Left lung (tissue), 10 donors: ENCODE data around the gene CNGA2. TPM values are rescaled to one million over a fixed set of nuclear protein-coding genes. Genes with fewer than 3 reads are reported as not detected.
A peak's percentile ranks its signal among the peaks of the same experiment; 100 is the strongest.

Experiments used
- ATAC-seq: fragments of 200-7000 bp; cut with Tn5 transposase; one replicate; pipeline ENCODE4 v1.9.1; 2020; ENCODE audit warnings: moderate library complexity
- DNase-seq, 4 donors: peaks; one replicate each; pipeline ENCODE4 v3.0.0-alpha.2; 2013 to 2020
- H3K27ac ChIP-seq, 2 donors: fragments of 200-600 bp; sonication (generic) in 1 of 2; one replicate each; pipeline versions ENCODE4 v1.5.0 to v1.8.0; 2020 to 2021
- H3K27me3 ChIP-seq, 2 donors: fragments of 200-600 bp; sonication (generic) in 1 of 2; one replicate each; pipeline versions ENCODE4 v1.5.0 to v1.8.0; 2020 to 2021
- H3K36me3 ChIP-seq, 2 donors: fragments of 200-600 bp; sonication (generic) in 1 of 2; one replicate each; pipeline versions ENCODE4 v1.5.0 to v1.8.0; 2020 to 2021
- H3K4me1 ChIP-seq, 2 donors: fragments of 200-600 bp; one replicate each; pipeline ENCODE4 v1.8.0; 2021
- H3K4me3 ChIP-seq, 2 donors: fragments of 200-600 bp; sonication (generic) in 1 of 2; one replicate each; pipeline versions ENCODE4 v1.5.0 to v1.8.0; 2020 to 2021; ENCODE audit warnings: mild to moderate bottlenecking in 1 of 2
- H3K9me3 ChIP-seq, 2 donors: fragments of 200-600 bp; sonication (generic) in 1 of 2; one replicate each; pipeline versions ENCODE4 v1.5.0 to v1.8.0; 2020 to 2021
- CTCF ChIP-seq, 2 donors: fragments of 200-600 bp; sonication (generic) in 1 of 2; IDR thresholded peaks; one replicate each; pipeline versions ENCODE4 v1.5.0 to v1.8.0; 2021; ENCODE audit warnings: antibody characterized with exemption in 2 of 2
- intact Hi-C, 2 donors: fragments of 100-400 bp; cut with DNase I; formaldehyde crosslinking; loops; one replicate each; pipeline versions ENCODE4 v1.11.2 to v1.14.2; 2022
- polyA plus RNA-seq, 6 donors: library from polyadenylated mRNA; unstranded; fragments of 120-200 nt; gene quantifications; one replicate each; pipeline ENCODE4 v1.2.1, GENCODE V29; 2013; ENCODE audit not compliant: insufficient read length in 6 of 6
- total RNA-seq, 2 donors: library from RNA; stranded (reverse); fragmentation: NEBNext Ultra II Directional; extraction: Animal tissue kit (Norgen Biotek cat#: 25700); gene quantifications; one replicate each; pipeline ENCODE4 v1.2.1, GENCODE V29; 2021
- donor health status: DM: no; HTN: yes; CAD: no.
- donor health status: DM: no; HTN: no; CAD: no.

Gene CNGA2
- total and polyA plus RNA-seq, 8 donors: not detected

GRCh38 chrX:151702741-151703340, 31.7 kb upstream of the CNGA2 start:
- Histone ChIP-seq H3K27ac (no peak overlapping the region), H3K27me3 (no peaks in the 10 kb centered on the region), H3K36me3 (no peaks in the 10 kb centered on the region), H3K4me3 (no peak overlapping the region), H3K9me3 (no peaks in the 10 kb centered on the region), H3K4me1 (no peaks in the 10 kb centered on the region)
- DNase-seq (no peak), ATAC-seq (no peak)
- TF ChIP-seq CTCF (IDR thresholded peaks at IDR 0.05): no peak
- intact Hi-C loops: no loop called here

GRCh38 chrX:151703487-151703886, 31.1 kb upstream of the CNGA2 start:
- no peak for ATAC-seq
- intact Hi-C loops: no loop called here

GRCh38 chrX:151704041-151704663, 30.4 kb upstream of the CNGA2 start:
- no peaks in the 10 kb centered on the region for H3K4me1 ChIP-seq
- H3K27me3 ChIP-seq: no peaks in the 10 kb centered on the region
- H3K36me3 ChIP-seq: no peaks in the 10 kb centered on the region
- intact Hi-C loops: no loop called here
- no peak overlapping the region for H3K4me3 ChIP-seq
- no peak for TF ChIP-seq CTCF (IDR thresholded peaks at IDR 0.05)
- ATAC-seq: no peak
- H3K27ac ChIP-seq: no peak overlapping the region
- DNase-seq: no peak
- no peaks in the 10 kb centered on the region for H3K9me3 ChIP-seq

More at GRCh38 chrX:151703487-151703886, 31.1 kb upstream of the CNGA2 start:
- Histone ChIP-seq H3K36me3 (no peaks in the 10 kb centered on the region), H3K4me3 (no peak overlapping the region), H3K4me1 (no peaks in the 10 kb centered on the region), H3K27me3 (no peaks in the 10 kb centered on the region), H3K27ac (no peak overlapping the region), H3K9me3 (no peaks in the 10 kb centered on the region)
- no peak for TF ChIP-seq CTCF (IDR thresholded peaks at IDR 0.05)
- DNase-seq: peak in 1 of 4 donors; percentile 60

- H3K36me3 ChIP-seq: no peaks in the 10 kb centered on the region
- no peaks in the 10 kb centered on the region for H3K9me3 ChIP-seq
- no peak for DNase-seq
- intact Hi-C loops: no loop called here
- no peak overlapping the region for H3K27ac ChIP-seq
- no peak for ATAC-seq
- H3K4me3 ChIP-seq: no peak overlapping the region
- H3K4me1 ChIP-seq: no peaks in the 10 kb centered on the region
- no peaks in the 10 kb centered on the region for H3K27me3 ChIP-seq
- TF ChIP-seq CTCF (IDR thresholded peaks at IDR 0.05): no peak
Measured at GRCh38 chrX:151708821-151709220, 25.7 kb upstream of the CNGA2 start.

- ATAC-seq: no peak
- no peaks in the 10 kb centered on the region for H3K4me1 ChIP-seq
- TF ChIP-seq CTCF (IDR thresholded peaks at IDR 0.05): no peak
- no peaks in the 10 kb centered on the region for H3K27me3 ChIP-seq
- no peak overlapping the region for H3K27ac ChIP-seq
- H3K36me3 ChIP-seq: no peaks in the 10 kb centered on the region
- DNase-seq: no peak
- H3K9me3 ChIP-seq: no peaks in the 10 kb centered on the region
- H3K4me3 ChIP-seq: no peak overlapping the region
- intact Hi-C loops: no loop called here
Measured at GRCh38 chrX:151710457-151710856, 24.1 kb upstream of the CNGA2 start.
